GM18519 (cell line): ENCODE data around the gene PIGN.
"Not testable (repeated sequence)": the region's sequence is repeated elsewhere in the genome, so short reads cannot be mapped to it uniquely, and the experiment has no call there.

Experiments
- ATAC-seq: cut with Tn5 transposase; IDR thresholded peaks from one replicate; pipeline ENCODE4 v1.9.1; 2021; ENCODE audit warnings: mild to moderate bottlenecking, moderate library complexity; ENCODE audit not compliant: unreplicated experiment, low FRiP score

Gene PIGN

GRCh38 chr18:62182220-62182619 lies 4.6 kb downstream of the PIGN start:
- no peak for ATAC-seq

- ATAC-seq = no peak
Measured at GRCh38 chr18:62179213-62179612, 7.6 kb downstream of the PIGN start.

- no peak for ATAC-seq
Measured at GRCh38 chr18:62177271-62177670, 9.6 kb downstream of the PIGN start.

- ATAC-seq = no peak
Measured at GRCh38 chr18:62175521-62175920, 11.3 kb downstream of the PIGN start.

- ATAC-seq = no peak
Measured at GRCh38 chr18:62172298-62172697, 14.6 kb downstream of the PIGN start.

GRCh38 chr18:62170857-62171256 lies 16.0 kb downstream of the PIGN start:
- no peak for ATAC-seq

GRCh38 chr18:62166524-62166923 lies 20.3 kb downstream of the PIGN start:
- not testable (repeated sequence) for ATAC-seq

- ATAC-seq = no peak
Measured at GRCh38 chr18:62165583-62165982, 21.3 kb downstream of the PIGN start.

GRCh38 chr18:62164855-62165487 lies 21.9 kb downstream of the PIGN start:
- ATAC-seq = no peak

GRCh38 chr18:62164310-62164709 lies 22.5 kb downstream of the PIGN start:
- no peak for ATAC-seq

- ATAC-seq = no peak
Measured at GRCh38 chr18:62157843-62158242, 29.0 kb downstream of the PIGN start.

GRCh38 chr18:62152844-62153243 lies 34.0 kb downstream of the PIGN start:
- ATAC-seq = no peak

- ATAC-seq = no peak
Measured at GRCh38 chr18:62151068-62151771, 35.6 kb downstream of the PIGN start.

GRCh38 chr18:62144338-62144737 lies 42.5 kb downstream of the PIGN start:
- ATAC-seq = no peak

- no peak for ATAC-seq
Measured at GRCh38 chr18:62140259-62140658, 46.6 kb downstream of the PIGN start.

GRCh38 chr18:62138461-62139235 lies 48.2 kb downstream of the PIGN start:
- ATAC-seq = no peak

- ATAC-seq = no peak
Measured at GRCh38 chr18:62131301-62131909, 55.5 kb downstream of the PIGN start.

GRCh38 chr18:62128157-62128556 lies 58.7 kb downstream of the PIGN start:
- ATAC-seq = no peak

- ATAC-seq = no peak
Measured at GRCh38 chr18:62126737-62127136, 60.1 kb downstream of the PIGN start.

GRCh38 chr18:62125702-62126101 lies 61.2 kb downstream of the PIGN start:
- no peak for ATAC-seq

GRCh38 chr18:62122330-62122729 lies 64.5 kb downstream of the PIGN start:
- no peak for ATAC-seq
